Coronary artery (tissue), 2 donors: Measurements from ENCODE around the gene ZCCHC7.

ENCODE experiments used
- DNase-seq: peaks from one replicate; pipeline ENCODE4 v3.0.0-alpha.2; 2017; ENCODE audit warnings: low spot score
- H3K27ac ChIP-seq, 2 donors: fragments of 200-600 bp; sonication (generic); one replicate each; pipeline ENCODE4 v1.5.1; 2016 to 2019
- H3K4me3 ChIP-seq: fragments of 200-600 bp; sonication (generic); 2 replicates; pipeline ENCODE4 v1.5.1; 2016; ENCODE audit warnings: mild to moderate bottlenecking, moderate library complexity
- TF ChIP-seq, protein P1 (sequence below): fragments of 200-600 bp; sonication (generic); IDR thresholded peaks from one replicate; pipeline ENCODE4 v1.5.1; 2019; ENCODE audit warnings: antibody characterized with exemption

ZCCHC7 gene

DNA sequence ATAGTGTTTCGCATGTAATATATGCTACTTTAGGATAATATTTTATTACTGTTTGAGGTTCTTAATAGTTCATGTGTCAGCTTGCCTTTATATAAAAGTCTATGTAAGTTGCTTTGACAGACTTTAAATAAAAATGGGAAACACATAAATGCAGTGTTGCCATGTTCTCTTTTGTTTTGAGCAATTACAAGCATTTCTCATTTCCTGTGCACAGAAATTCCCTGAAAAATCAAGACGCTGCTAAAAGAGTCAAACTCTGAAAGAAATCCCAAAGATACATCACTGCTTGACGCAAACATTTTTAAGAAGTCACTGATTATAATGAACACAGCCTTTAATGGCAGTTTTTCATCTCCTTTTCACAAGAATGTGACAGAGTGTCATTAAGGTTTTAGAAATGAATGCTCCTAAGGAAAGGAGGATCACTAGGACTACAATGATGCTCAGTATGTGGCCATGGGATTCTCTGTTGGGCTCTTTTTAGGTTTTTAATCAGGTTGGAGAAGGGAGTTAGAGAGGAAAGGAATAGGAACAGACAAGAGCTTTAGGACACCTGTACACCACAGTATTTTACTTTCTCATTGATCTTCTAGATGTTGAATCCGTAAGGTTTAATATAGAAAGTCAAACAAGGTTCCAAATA, 29.4 kb downstream of the ZCCHC7 start:
- TF ChIP-seq, protein P1, sequence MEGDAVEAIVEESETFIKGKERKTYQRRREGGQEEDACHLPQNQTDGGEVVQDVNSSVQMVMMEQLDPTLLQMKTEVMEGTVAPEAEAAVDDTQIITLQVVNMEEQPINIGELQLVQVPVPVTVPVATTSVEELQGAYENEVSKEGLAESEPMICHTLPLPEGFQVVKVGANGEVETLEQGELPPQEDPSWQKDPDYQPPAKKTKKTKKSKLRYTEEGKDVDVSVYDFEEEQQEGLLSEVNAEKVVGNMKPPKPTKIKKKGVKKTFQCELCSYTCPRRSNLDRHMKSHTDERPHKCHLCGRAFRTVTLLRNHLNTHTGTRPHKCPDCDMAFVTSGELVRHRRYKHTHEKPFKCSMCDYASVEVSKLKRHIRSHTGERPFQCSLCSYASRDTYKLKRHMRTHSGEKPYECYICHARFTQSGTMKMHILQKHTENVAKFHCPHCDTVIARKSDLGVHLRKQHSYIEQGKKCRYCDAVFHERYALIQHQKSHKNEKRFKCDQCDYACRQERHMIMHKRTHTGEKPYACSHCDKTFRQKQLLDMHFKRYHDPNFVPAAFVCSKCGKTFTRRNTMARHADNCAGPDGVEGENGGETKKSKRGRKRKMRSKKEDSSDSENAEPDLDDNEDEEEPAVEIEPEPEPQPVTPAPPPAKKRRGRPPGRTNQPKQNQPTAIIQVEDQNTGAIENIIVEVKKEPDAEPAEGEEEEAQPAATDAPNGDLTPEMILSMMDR: no peak
- H3K27ac ChIP-seq: no peak overlapping the region
- no peak overlapping the region for H3K4me3 ChIP-seq
- DNase-seq: no peak

DNA sequence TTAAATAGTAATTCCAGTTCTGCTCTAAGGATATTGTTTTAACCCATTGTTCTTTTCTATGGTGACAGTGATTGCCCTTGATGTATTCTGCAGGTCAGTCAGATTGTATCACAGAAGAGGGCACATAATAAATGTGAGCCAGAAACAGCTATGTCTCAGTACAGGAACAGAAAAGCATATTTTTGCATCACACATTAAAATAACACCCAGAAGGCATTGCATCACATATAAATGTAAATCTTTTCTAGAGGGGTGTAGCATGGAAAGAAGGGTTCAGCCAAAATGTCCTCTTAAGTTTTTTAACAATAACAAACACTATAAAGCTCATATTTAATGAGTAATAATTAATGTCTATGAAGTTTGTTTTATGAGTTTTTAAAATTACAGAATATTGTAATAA, 30.0 kb downstream of the ZCCHC7 start:
- H3K4me3 ChIP-seq: no peak overlapping the region
- no peak for DNase-seq
- TF ChIP-seq, protein P1: no peak
- H3K27ac ChIP-seq: no peak overlapping the region

DNA sequence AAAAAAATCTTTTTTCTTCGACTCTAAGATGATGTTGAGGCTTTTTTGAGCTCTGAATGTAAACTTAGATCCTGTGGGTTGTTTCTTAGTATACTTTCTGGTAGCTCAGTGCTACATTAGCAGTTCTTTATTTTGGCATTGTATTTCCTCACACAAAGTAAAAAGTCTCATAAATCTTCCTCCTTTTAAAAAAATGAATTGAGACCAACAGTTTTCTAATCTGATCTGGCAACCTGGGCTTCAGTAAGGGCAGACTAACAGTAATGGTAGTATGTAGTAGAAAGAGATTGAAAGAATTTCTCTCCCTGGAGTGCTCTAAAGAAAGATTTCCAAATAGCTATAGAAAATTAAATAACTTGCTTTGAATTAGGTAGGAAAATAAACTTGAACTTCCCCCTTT, 31.4 kb downstream of the ZCCHC7 start:
- DNase-seq: no peak
- Histone ChIP-seq H3K27ac (no peak overlapping the region), H3K4me3 (no peak overlapping the region)
- TF ChIP-seq, protein P1: no peak

DNA sequence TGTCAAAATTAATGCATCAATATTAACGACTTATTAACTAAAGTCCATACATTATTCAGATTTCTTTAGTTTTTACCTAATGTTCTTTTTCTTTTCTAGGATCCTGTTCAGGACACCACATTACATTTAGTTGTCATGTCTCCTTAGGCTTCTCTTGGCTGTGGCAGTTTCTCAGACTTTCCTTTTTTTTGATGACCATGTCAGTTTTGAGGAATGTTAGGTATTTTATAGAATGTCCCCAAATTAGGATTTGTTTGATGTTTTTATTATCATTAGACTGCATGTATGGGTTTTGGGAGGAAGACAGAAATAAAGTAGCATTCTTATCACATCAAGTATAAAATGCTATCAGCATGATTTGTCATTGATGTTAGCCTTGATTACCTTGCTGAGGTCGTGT, 32.0 kb downstream of the ZCCHC7 start:
- TF ChIP-seq, protein P1: no peak
- no peak for DNase-seq
- no peak overlapping the region for H3K27ac ChIP-seq
- no peak overlapping the region for H3K4me3 ChIP-seq

DNA sequence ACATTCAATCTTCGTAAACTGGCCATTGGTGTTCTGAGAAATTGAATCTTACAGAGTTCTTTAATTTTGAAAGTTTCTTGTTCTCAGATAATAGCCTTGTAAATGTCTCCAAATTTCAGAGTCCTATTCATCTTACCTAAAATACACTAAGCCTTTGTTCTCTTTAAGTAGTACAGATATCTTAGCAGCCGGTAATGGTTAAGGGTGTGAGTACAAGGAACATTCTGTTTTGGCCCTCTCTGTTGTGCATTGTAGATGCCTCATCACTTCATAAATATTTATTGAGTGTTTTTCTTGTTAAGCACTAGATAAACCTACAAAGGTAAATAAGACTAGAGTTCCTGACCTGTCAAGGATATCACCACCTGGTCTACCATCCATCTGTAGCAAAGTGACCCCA, 35.2 kb downstream of the ZCCHC7 start:
- Histone ChIP-seq H3K27ac (no peak overlapping the region), H3K4me3 (no peak overlapping the region)
- DNase-seq: no peak
- TF ChIP-seq, protein P1: no peak

DNA sequence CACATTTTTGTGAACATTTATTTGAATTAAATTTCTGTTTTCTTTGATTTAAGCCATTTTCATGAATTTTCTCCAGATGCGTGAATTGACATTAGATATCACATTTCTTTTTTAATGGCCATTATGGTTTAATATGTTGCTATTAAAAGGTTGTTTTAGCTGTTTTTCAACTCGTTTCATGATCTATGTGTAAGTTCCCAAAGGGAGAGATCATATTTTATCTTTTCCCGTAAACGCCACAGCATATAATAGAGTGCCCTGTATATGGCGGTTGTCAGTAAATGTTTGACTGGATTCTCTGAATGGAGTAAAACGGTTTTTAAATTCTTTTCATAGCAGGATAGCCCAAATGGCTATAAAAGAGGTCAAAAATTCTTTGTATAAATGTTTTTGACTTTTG, 35.8 kb downstream of the ZCCHC7 start:
- H3K4me3 ChIP-seq: no peak overlapping the region
- TF ChIP-seq, protein P1: no peak
- no peak overlapping the region for H3K27ac ChIP-seq
- DNase-seq: no peak

DNA sequence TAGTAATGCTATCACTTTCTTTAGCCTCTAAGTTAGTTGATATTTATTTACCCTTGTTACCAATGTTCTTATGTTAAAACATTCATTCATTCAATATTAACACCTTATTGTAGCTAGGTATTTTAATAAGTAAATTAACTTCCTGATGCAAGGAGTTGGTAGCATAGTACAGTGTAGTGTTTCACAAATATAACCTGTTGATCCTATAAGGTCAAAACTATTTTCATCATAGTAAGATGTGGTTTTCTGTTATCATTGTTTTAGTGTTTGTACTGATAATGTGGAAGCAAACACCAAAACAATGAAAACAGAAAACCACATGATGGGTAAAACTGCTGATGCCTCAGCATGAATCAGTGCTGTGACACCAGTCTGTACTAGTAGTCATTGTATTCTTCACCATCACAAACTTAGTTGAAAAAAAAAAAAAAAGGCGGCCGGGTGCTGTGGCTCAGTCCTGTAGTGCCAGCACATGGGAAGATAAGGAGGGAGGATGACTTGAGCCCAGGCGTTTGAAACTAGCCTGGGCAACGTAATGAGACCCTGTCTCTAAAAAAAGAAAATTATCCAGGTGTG, 36.5 kb downstream of the ZCCHC7 start:
- DNase-seq: no peak
- TF ChIP-seq, protein P1: no peak
- H3K27ac ChIP-seq: no peak overlapping the region
- no peak overlapping the region for H3K4me3 ChIP-seq
